NCI-H748 (cell line): ENCODE results near the gene FOXK1.
A peak's percentile ranks its signal among the peaks of the same experiment; 100 is the strongest.

Experiments
- DNase-seq: peaks from one replicate; lab custom pipeline; 2025; ENCODE audit not compliant: unreplicated experiment; lab: John Stamatoyannopoulos, UW

FOXK1 gene

DNA sequence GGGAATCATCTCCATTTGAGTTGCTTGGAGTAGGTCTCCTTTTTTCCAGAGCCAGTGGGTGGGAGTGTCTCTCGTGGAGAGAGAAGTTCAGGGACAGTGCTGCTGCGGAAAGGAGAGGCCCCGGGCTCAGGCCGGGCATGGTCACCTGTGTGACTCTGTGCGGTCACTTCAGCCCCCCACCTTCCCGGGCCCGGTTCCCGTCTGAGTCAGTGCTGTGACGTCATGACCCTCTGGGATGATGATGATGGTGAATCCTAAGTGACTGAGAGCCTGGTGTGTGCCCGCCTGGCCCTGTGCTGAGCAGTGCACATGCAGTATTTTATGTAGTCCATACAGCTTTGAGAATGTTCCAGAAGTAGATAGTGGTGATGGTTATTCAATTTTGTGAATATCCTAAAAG lies 60.8 kb downstream of the FOXK1 start:
- no peak for DNase-seq

DNA sequence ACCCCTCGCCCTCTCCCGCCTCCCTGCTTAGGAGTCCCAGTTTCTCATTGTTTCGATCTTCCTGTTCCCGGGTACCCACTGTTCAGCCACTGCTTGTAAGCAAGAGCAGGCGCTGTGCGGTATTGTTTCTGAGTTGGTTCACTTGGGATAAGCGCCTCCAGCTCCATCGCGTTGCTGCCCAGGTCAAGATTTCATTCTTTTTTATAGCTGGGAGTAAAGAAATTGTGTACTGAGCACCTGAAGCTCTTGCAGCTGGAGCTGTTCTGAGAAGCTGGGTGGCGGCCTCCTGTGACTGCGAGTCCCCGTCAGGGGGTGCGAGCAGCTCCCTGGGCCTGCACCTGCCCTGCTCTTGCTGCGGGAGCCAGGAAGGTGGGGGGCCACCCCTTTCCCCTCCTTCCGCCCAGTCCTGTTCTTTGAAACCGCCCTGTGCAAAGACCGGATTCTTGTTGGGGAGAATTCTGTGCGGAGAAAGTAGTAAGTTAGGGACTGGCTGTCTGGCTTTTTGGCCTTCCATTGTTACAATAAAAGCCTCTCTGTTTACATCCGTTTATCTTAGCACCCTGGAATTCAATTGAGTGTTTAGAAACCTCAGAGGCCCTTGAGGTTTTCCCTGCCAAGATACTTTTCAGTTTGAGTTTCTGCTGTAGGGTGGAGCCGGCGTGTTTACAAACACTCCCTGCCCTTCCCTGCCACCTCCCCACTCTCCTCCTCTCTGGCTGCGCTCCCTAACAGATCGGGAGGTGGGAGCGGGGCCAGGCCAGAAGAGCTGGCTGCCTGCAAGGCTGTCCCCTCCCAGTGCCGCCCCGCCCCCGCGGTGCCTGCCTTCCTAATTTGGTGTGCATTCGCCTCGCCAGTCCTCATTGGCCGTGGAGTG lies 62.5 kb downstream of the FOXK1 start:
- DNase-seq: peak; percentile 96

DNA sequence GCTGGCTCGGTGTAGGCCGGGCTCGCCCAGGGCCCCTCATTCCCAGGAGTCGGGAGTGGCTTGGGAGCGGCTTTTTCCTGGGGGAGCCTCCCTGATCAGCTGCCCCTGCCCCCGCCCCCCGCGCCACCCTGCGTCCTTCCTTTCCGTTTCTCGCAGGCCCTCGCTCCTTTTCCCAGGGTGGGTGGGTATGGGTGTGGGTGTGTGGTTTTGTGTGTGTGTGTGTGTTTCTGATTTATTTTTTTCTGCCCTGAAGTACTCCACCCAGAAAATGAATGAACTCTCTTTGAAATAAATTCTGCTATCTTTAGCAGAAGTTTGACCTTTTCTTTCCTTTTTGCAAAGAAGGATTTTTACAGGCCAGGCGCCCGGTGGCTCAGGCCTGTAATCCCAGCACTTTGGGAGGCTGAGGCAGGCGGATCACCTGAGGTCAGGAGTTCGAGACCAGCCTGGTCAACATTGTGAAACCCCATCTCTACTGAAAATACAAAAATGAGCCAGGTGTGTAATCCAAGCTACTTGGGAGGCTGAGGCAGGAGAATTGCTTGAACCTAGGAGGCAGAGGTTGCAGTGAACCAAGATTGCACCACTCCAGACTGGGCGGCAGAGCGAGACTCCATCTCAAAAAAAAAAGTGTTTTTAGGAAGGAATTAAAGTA lies 63.3 kb downstream of the FOXK1 start:
- no peak for DNase-seq

DNA sequence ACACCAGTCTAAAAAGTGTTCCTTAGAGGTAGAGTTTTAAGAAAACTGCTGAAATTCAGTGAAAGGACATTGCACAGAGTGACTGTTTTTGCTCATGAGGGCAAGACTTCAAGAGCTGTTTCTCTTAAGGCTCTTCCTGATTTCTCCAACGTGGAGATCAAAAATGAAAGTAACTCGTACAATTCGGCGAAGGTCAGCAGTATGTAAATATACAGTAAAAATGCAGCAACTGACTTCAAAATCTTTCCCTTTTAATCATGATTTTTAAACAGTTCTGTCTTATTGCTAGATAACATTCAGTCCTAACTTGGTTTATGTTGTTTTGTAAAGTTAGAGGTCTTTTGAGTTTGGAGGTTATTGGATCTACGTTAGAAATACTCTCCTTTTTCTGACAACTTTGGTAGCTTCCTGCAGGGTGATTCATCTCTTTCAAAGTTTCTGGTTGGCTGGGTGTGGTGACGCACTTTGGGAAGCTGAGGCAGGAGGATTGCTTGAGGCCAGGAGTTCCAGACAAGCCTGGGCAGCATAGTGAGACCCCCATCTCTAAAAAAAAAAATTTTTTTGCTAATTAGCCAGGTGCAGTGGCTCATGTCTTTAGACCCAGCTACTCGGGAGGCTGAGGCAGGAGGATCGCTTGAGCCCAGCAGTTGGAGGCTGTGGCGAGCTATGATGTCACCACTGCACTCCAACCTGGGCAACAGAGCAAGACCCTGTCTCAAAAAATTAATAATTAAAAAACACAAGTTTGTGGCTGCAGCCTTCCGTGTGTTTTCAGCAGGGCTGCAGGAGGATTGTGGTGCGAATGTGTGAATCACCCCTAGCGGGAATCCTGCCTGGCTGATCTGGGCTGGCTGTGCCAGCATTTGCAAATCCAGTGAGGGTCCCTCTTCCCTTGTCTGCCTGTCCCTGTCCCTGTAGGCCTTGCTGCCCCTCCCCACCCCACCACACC lies 64.2 kb downstream of the FOXK1 start:
- no peak for DNase-seq

DNA sequence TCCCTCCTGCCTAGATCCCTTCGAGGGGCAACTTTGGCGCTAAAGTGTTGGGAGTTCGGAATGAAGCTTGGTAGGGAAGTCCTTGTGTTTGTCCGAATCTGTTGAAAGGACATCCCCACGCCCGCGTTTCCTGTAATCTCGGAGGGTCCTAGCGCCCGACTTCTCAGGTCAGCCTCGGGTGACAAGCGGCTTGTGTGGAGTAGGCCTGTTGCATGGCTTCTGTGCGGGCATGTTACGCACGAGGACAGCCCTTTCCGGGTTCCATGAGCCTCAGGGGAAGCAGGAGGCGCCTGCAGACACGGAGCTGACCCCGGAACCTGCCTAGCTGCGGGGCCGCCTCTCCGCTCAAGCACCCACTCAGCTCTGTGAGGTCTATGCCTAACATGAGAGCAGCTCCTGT lies 64.9 kb downstream of the FOXK1 start:
- no peak for DNase-seq

DNA sequence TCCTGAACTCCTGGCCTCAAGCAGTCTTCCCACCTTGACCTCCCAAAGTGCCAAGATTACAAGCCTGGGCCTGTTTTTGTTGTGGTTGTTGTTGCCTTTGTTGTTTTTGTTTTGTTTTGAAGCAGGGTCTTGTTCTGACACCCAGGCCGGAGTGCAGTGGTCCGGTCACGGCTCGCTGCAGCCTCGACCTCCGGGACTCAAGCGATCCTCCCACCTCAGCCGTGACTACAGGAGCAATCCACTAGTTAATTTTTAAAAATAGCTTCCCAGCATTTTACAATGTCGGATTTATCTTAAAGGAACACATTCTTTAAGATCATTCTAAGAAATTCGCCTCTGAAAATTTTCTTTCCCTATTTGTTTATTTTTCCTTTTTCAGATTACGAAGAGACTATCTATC lies 65.7 kb downstream of the FOXK1 start:
- no peak for DNase-seq

DNA sequence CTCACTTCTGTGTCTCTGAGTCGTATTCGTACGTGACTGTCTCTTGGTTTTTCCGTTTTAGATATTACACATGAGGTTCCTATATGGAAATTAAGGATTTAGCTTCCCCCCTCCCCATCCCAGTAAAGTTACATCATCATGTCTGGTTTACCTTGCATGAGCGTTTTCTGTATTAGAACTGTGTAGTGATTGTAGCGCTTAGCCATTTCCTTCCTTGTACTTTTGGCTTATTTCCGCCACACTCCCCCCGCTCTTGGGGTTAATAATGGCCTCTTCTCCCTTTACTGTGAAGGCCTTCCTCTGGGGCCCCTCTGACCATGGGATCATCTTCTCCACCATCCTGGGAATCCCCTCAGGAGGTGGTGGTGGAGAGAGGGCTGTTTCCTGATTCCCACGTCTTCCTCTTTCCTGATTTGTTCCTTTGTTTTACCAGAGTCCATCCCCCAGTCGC lies 66.2 kb downstream of the FOXK1 start:
- DNase-seq: no peak

DNA sequence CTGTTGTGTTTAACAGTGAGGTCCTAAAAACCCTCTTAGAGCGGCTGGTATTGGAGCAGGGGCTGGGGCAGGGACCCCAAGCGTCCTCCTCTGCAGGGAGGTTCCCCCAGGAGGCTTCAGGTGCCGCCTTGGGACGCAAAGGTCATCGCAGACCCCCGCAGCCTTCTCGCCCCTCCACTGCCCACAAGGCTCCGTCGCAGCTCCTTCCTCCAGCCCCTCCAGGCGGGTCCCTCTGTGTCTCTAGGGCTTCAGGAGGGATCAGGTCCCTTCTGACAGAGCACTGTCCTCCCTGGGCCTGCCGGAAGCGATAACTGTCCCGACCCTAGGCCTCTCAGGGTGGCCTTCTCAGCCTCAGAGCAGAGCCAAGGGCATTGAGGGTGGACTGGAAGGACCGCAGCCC lies 67.3 kb downstream of the FOXK1 start:
- DNase-seq: no peak

DNA sequence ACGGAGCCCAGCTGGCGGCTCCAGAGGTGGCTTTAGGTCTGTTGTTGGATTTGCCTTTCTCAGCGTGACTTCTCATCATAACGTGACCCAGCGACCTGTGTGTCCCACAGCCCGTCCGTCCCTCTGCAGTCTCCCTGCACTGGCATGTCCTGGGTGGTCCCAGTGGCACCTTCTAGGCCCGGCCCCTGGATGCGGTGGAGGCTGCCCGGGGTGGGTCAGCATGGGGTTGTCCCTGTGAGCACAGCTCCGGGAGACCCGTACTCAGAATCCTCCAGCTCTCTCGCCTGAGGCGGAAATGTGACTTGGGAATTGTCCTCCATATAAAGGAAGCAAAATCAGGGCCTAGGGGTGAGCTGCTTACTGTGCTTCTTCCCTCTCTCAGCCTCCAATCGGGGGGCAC lies 67.7 kb downstream of the FOXK1 start:
- no peak for DNase-seq

DNA sequence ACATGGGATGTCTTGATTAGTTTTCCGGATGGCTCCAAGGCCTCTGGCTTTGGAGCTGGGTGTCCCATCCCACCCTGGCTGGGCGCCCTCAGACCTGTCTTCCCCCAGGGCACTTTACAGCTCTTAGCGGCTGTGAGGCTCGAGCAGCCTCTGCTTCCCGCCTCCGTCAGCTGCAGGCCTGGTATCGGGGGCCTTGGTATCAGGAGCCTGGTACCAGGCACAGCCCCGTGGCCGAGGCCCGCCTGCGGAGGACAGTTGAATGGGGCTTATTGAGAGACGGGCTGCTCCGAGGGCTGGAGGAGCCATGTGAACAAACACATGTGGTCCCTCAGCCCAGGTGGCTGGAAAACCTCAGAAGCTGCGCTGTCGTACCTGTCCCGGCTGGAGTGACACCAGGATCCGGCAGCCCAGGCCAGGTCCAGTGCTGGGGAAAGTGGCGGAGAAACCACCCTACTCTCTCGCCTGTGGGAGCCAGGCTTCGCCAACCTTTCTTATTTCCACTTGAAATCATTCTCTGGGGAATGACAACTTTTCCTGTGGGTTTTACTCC lies 69.4 kb downstream of the FOXK1 start:
- no peak for DNase-seq

DNA sequence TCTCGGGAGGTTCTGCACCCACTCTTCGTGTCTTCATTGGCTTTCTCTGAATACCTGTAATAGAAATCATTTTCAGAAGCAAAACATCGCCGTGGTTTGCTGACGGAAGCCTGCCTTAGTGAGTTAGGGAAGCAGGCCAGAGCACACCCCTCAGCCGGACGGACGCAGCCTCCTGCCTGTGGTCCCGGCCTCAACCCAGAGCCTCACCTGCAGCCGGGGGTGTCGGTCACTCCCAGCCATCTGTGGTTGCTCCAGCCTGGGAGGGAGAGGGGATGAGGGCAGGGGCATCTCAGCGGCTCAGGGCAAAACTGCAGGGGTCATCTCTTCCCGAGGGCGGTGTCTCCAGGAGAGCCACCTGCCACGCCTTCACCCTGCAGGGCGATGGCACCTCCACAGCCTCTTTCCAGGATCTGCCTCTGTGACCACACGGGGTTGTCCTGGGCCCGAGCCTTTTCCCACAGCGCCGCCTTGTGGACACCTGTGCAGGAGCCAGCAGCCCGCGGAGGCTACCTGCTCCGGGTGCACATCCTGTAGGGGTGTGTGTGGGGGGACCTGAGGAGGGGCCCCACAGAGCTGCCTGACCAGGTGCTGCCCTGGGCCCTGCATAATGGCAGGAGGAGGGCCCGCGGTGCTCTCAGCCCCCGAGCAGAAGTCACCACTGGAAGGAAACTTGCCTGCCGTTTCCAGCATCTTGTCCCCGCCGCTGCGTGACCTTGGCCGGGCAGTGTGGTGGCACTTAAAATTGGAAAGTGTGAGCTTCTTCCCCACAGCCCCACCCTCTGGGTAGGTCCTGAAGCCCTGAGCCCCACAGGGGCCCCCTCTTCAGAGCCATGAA lies 71.7 kb downstream of the FOXK1 start:
- DNase-seq: peak; percentile 77

DNA sequence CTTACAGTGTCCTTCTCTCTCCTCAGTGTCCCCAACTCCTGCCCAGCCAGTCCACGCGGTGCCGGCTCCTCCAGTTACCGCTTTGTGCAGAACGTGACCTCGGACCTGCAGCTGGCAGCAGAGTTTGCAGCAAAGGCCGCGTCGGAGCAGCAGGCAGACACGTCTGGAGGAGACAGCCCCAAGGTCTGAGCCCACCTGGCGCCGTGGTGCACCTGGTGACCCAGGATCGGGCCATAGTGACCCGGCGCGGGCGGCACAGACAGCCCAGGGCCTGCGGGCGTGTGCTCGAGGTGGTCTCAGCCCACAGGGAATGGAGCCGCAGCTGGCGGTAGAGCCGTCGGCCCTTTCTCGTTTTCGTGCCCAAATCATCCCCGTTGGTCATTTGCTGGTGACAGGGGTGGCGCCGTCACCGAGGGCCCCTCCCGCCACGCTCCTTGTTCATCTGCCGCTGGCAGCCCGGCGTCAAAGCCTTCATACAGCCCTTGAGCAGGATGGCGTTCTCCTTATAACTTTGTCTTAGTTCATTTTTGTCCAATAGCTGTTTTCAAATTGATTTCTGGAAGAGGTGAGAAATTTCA lies 72.4 kb downstream of the FOXK1 start:
- DNase-seq: no peak

DNA sequence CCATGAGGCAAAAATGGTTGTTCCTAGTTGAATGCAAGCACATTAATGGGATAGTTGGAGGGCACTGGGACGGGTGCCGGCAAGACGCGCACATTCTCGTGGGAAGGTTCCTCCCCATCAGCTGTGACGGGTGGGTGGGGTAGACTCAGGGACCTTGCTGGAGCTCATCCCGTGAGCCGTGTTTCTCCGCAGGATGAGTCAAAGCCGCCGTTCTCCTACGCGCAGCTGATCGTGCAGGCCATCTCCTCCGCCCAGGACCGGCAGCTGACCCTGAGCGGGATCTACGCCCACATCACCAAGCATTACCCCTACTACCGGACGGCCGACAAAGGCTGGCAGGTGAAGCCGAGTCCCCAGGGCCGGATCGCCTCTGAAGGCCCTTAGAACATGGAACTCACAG lies 73.0 kb downstream of the FOXK1 start:
- no peak for DNase-seq

DNA sequence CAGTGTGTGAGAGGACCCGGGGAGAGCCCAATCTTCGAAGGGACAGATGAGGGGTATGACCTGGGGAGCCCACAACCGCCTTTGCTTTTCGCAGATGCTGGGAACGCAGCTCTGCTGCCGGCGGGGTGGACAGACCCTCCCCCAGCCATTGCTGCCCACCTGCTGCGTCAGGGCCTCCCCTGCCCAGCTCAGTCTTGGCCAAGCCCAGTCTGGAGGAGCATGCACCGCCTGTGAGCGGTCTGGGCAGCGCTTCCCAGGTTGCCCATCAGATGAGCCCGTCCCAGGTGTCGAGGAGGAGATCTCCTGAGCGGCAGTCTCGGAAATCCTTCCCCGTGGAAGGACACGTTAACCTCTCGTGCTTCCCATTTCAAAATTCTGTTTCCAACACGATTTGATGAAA lies 76.0 kb downstream of the FOXK1 start:
- no peak for DNase-seq

DNA sequence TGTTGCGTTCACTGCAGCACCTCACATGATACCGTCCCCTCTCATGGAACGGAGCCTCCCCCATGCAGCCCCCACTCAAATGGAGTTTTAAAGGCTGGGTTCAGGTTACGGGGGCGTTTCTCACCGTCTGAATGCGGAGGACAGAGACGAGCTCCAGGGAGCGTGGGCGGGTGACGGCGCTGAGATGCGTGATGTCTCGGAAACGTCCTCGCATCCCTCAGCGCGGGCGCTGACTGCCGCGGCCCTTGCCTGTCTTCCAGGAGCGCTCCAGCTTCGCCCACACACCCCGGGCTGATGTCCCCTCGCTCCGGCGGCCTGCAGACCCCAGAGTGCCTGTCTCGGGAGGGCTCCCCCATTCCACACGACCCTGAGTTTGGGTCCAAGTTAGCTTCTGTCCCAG lies 76.7 kb downstream of the FOXK1 start:
- DNase-seq: no peak

DNA sequence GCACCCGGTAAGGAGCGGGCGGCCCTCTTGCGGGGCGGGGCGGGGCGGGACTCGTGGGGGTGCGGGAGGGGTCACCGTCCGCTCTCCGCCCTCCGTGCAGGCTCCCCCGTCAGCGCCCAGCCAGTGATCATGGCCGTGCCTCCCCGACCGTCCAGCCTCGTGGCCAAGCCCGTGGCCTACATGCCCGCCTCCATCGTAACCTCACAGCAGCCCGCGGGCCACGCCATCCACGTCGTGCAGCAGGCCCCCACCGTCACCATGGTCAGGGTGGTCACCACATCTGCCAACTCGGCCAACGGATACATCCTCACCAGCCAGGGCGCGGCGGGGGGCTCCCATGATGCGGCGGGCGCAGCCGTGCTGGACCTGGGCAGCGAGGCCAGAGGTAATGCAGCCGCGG lies 77.1 kb downstream of the FOXK1 start:
- no peak for DNase-seq

DNA sequence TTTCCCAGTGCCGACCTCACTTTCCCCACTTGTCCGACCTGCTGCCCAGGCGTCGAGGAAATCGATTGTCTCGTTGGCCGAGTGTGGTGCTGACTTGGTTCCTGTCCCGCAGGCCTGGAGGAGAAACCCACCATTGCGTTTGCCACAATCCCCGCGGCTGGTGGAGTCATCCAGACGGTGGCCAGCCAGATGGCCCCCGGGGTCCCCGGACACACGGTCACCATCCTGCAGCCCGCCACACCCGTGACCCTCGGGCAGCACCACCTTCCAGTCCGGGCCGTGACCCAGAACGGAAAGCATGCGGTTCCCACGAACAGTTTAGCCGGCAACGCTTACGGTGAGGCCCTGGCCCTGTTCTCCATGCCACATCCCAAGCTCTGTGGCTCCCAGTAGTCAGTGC lies 78.9 kb downstream of the FOXK1 start:
- no peak for DNase-seq

DNA sequence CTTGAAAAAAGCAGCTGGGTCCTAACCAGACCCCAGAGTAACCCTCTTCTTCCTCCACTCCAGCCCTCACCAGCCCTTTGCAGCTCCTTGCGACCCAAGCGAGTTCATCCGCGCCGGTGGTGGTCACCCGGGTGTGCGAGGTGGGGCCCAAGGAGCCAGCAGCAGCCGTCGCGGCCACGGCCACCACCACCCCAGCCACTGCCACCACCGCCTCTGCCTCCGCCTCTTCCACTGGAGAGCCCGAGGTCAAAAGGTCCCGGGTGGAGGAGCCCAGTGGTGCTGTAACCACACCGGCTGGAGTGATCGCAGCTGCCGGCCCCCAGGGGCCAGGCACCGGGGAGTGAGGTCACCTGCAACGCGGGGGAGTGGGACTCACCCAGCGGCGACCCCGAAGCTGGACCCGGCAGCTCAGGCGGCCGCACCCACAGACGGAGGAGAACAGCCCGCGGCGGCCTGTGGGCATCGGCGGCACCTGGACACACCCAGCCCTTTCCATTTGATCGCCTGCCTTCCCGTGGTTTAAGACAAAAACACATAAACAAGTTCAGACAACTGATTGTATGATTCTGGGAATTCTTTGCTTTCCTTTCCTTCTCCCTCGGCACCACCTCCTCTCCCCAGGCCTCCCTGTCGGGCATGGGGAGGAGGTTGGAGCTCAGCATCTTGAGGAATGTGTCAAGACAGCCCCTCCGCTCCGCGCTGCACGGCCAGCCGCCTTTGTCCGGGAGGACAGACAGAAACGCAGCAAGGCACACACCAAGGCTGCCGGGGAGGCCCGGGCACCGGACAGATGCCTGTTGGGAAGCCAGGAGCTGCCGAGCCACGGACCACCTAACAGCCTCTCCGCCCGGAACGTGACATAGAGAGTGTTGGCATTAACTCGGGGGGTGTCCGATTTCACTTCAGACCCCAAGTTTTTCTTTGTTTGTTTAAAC lies 80.3 kb downstream of the FOXK1 start:
- no peak for DNase-seq
